ENCODE results near the gene ZNF780B.

ZNF780B gene

DNA sequence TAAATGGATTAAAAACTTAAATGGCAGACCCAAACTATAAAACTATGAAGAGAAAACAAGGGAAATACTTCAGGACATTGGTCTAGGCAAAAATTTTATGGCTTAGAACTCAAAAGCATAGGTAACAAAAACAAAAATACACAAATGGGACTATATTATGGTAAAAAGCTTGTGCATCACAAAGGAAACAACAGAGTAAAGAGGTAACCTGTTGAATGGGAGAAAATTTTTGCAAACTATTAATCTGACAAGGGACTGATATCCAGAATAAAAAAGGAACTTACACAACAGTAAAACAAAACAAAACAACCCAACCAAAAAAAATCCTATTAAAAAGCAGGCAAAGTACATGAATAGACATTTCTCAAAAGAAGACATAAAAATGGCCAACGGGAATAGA lies 68.4 kb downstream of the ZNF780B start:
- Histone ChIP-seq H3K4me1 (ENCODE audit: low read depth, poor library complexity, severe bottlenecking) (no peaks in the 10 kb centered on the region), H3K36me3 (ENCODE audit: insufficient read depth) (no peaks in the 10 kb centered on the region), H4K20me1 (ENCODE audit: insufficient read depth) (no peaks in the 10 kb centered on the region), H3K79me2 (ENCODE audit: insufficient read depth, low read depth) (peaks cover 16% of the 10 kb centered on the region; the same call in 1 of the 2 replicates), H3K4me3 (IDR thresholded peaks at IDR 0.05; ENCODE audit: insufficient read depth, low read depth, low read length) (no peak overlapping the region), H3K9ac (no peak overlapping the region), H3K4me2 (no peak overlapping the region), H3K27ac (no peak overlapping the region), H2AFZ (ENCODE audit: low read depth) (no peak overlapping the region), H3K27me3 (ENCODE audit: insufficient read depth, low read depth) (no peaks in the 10 kb centered on the region)
- TF ChIP-seq, protein P1, sequence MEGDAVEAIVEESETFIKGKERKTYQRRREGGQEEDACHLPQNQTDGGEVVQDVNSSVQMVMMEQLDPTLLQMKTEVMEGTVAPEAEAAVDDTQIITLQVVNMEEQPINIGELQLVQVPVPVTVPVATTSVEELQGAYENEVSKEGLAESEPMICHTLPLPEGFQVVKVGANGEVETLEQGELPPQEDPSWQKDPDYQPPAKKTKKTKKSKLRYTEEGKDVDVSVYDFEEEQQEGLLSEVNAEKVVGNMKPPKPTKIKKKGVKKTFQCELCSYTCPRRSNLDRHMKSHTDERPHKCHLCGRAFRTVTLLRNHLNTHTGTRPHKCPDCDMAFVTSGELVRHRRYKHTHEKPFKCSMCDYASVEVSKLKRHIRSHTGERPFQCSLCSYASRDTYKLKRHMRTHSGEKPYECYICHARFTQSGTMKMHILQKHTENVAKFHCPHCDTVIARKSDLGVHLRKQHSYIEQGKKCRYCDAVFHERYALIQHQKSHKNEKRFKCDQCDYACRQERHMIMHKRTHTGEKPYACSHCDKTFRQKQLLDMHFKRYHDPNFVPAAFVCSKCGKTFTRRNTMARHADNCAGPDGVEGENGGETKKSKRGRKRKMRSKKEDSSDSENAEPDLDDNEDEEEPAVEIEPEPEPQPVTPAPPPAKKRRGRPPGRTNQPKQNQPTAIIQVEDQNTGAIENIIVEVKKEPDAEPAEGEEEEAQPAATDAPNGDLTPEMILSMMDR (conservative IDR thresholded peaks at IDR 0.05; ENCODE audit: low read depth, low read length): no peak

DNA sequence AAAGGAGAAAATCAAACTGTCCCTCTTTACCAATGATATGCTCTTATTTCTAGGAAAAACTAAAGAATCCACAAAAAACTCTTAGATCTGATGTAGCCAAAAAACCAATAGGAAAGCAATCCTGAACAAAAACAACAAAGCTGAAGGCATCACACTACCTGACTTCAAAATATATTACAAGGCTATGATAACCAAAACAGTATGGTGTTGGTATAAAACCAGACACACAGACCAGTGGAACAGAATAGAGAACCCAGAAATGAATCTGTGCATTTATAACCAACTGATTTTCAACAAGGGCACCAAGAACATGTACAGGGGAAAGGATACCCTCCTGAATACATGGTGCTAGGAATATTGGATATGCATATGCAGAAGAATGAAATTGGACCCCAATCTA lies 68.9 kb downstream of the ZNF780B start:
- Histone ChIP-seq H3K27ac (no peak overlapping the region), H3K79me2 (ENCODE audit: insufficient read depth, low read depth) (peaks cover 16% of the 10 kb centered on the region; the same call in 1 of the 2 replicates)
- TF ChIP-seq, protein P1 (conservative IDR thresholded peaks at IDR 0.05; ENCODE audit: low read depth, low read length): no peak

DNA sequence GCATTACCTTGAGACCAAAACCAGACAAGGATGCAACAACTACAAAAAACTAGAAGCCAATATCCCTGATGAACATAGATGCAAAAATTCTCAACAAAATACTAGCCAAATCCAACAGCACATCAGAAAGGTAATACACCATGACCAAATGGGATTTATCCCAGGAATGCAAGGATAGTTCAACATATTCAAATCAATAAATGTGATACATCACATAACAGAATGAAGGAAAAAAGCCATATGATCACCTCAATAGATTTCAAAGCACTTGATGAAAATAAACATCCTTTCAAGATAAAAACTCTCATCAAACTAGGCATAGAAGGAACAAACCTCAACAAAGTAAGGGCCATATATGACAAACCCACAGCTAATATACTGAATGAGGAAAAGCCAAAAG lies 69.4 kb downstream of the ZNF780B start:
- Histone ChIP-seq H3K4me1 (ENCODE audit: low read depth, poor library complexity, severe bottlenecking) (no peaks in the 10 kb centered on the region), H3K79me2 (ENCODE audit: insufficient read depth, low read depth) (peaks cover 16% of the 10 kb centered on the region; the same call in 1 of the 2 replicates), H3K27me3 (ENCODE audit: insufficient read depth, low read depth) (no peaks in the 10 kb centered on the region), H3K27ac (no peak overlapping the region), H3K36me3 (ENCODE audit: insufficient read depth) (no peaks in the 10 kb centered on the region; the same call in 1 of the 2 replicates), H2AFZ (ENCODE audit: low read depth) (no peak overlapping the region), H3K4me2 (no peak overlapping the region), H4K20me1 (ENCODE audit: insufficient read depth) (no peaks in the 10 kb centered on the region), H3K9ac (no peak overlapping the region), H3K4me3 (IDR thresholded peaks at IDR 0.05; ENCODE audit: insufficient read depth, low read depth, low read length) (no peak overlapping the region)
- TF ChIP-seq, protein P1 (conservative IDR thresholded peaks at IDR 0.05; ENCODE audit: low read depth, low read length): no peak

More for the DNA sequence above, 68.9 kb downstream of the ZNF780B start:
- no peaks in the 10 kb centered on the region for H4K20me1 ChIP-seq (ENCODE audit: insufficient read depth)
- H3K27me3 ChIP-seq (ENCODE audit: insufficient read depth, low read depth): no peaks in the 10 kb centered on the region
- H3K4me3 ChIP-seq (IDR thresholded peaks at IDR 0.05; ENCODE audit: insufficient read depth, low read depth, low read length): no peak overlapping the region
- no peaks in the 10 kb centered on the region; the same call in 1 of the 2 replicates for H3K36me3 ChIP-seq (ENCODE audit: insufficient read depth)
- H2AFZ ChIP-seq (ENCODE audit: low read depth): no peak overlapping the region
- H3K4me2 ChIP-seq: no peak overlapping the region
- no peak overlapping the region for H3K9ac ChIP-seq
- no peaks in the 10 kb centered on the region for H3K4me1 ChIP-seq (ENCODE audit: low read depth, poor library complexity, severe bottlenecking)

DNA sequence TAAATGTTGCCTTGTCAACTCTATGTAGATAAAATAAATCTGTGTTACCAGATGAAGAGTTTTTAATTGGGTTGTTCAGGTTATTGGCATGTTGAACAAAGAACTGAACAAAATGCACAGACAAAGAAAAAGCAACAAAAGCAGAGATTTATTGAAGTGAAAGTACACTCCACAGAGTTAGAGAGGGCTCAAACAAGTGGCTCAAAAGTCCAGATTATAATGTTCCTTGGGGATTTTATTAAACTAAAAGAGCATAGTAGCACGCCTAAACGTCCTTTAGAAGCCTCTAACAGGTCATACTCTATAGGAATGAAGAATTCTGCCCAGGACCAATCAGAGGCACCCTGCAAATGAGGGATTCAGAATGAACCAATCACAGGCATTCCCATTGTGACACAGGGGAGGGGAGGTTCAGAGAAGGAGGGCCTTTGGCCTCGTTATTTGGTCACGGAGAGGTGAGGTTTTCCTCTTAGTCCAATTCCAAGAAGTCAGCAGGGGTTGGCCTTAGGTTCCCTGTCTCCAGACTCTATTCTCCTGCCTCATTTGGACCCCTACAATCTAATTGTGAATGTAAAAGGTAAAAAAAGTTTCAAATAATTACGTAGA lies 72.2 kb downstream of the ZNF780B start:
- H2AFZ ChIP-seq (ENCODE audit: low read depth): no peak overlapping the region
- H3K79me2 ChIP-seq (ENCODE audit: insufficient read depth, low read depth): peaks cover 16% of the 10 kb centered on the region; the same call in 1 of the 2 replicates
- H3K9ac ChIP-seq: no peak overlapping the region
- TF ChIP-seq, protein P1 (conservative IDR thresholded peaks at IDR 0.05; ENCODE audit: low read depth, low read length): no peak
- no peaks in the 10 kb centered on the region for H4K20me1 ChIP-seq (ENCODE audit: insufficient read depth)
- no peak overlapping the region for H3K27ac ChIP-seq
- H3K4me1 ChIP-seq (ENCODE audit: low read depth, poor library complexity, severe bottlenecking): no peaks in the 10 kb centered on the region
- H3K4me2 ChIP-seq: no peak overlapping the region
- no peak overlapping the region for H3K4me3 ChIP-seq (IDR thresholded peaks at IDR 0.05; ENCODE audit: insufficient read depth, low read depth, low read length)
- H3K36me3 ChIP-seq (ENCODE audit: insufficient read depth): peaks cover 13% of the 10 kb centered on the region; the same call in 1 of the 2 replicates
- H3K27me3 ChIP-seq (ENCODE audit: insufficient read depth, low read depth): no peaks in the 10 kb centered on the region
